PFSK-1 (cell line): Measurements from ENCODE around the gene ARID3C.
A peak's percentile ranks its signal among the peaks of the same experiment; 100 is the strongest.

Experiments used
- FOXP2 ChIP-seq: optimal IDR thresholded peaks from 2 replicates; pipeline ENCODE3; 2011; ENCODE audit warnings: borderline replicate concordance, control low read depth, inconsistent platforms; ENCODE audit not compliant: insufficient read depth; ENCODE audit errors: extremely low read length, extremely low read depth
- POLR2AphosphoS5 ChIP-seq: IDR thresholded peaks from 2 replicates; pipeline ENCODE4 v1.6.1; 2012; ENCODE audit warnings: low read depth, mild to moderate bottlenecking, control low read depth, low read length, moderate library complexity
- REST ChIP-seq, 2 experiments: IDR thresholded peaks; 2 replicates each; pipeline versions ENCODE4 v1.6.1 to v1.8.0; 2011 to 2012; ENCODE audit warnings: low read depth in 2 of 2, low read length in 2 of 2, control low read depth in 1 of 2, inconsistent platforms in 1 of 2, mild to moderate bottlenecking in 1 of 2, moderate library complexity in 1 of 2; ENCODE audit not compliant: insufficient read depth in 1 of 2
- SIN3A ChIP-seq: IDR thresholded peaks from 2 replicates; pipeline ENCODE4 v1.6.1; 2012; ENCODE audit warnings: mild to moderate bottlenecking, low read length, moderate library complexity, borderline replicate concordance; ENCODE audit not compliant: insufficient read depth
- TAF1 ChIP-seq: IDR thresholded peaks from 2 replicates; pipeline ENCODE4 v1.6.1; 2012; ENCODE audit warnings: low read length, control low read depth, borderline replicate concordance; ENCODE audit not compliant: insufficient read depth

Gene ARID3C

GRCh38 chr9:34624475-34625185 is 4.2 kb downstream of the ARID3C start:
- TF ChIP-seq SIN3A (no peak), FOXP2 (no peak), REST (IDR thresholded peaks at IDR 0.05; ENCODE audit: insufficient read depth in 1 of 2, low read depth in 2 of 2, low read length in 2 of 2) (no peak), POLR2AphosphoS5 (no peak)

GRCh38 chr9:34623374-34624235 is 5.3 kb downstream of the ARID3C start:
- TF ChIP-seq REST (IDR thresholded peaks at IDR 0.05; ENCODE audit: insufficient read depth in 1 of 2, low read depth in 2 of 2, low read length in 2 of 2) (no peak), POLR2AphosphoS5 (no peak), TAF1 (no peak), FOXP2 (no peak), SIN3A (no peak)

- TF ChIP-seq FOXP2 = no peak
- peak; percentile 86; the same call in 1 of the 2 replicates for TF ChIP-seq SIN3A
- TF ChIP-seq REST (IDR thresholded peaks at IDR 0.05; ENCODE audit: insufficient read depth in 1 of 2, low read depth in 2 of 2, low read length in 2 of 2) = no peak
- TF ChIP-seq TAF1 = no peak
- TF ChIP-seq POLR2AphosphoS5 = peak; percentile 62; the same call in 1 of the 2 replicates
These were observed 8.5 kb downstream of the ARID3C start, which contains the start of gene DCTN3 for GRCh38 chr9:34620061-34620994. Gene DCTN3, minus strand, starts transcription at chr9:34620495. Its CDS starts 31 bp downstream, at chr9:34620464.

GRCh38 chr9:34615132-34615531 is 13.7 kb downstream of the ARID3C start:
- TF ChIP-seq REST (IDR thresholded peaks at IDR 0.05; ENCODE audit: insufficient read depth in 1 of 2, low read depth in 2 of 2, low read length in 2 of 2) (no peak), SIN3A (no peak), POLR2AphosphoS5 (no peak), FOXP2 (no peak), TAF1 (no peak)
